Measurements from ENCODE around the gene TBC1D22A. TPM values are rescaled to one million over a fixed set of nuclear protein-coding genes. Genes with fewer than 3 reads are reported as not detected.

Gene TBC1D22A
- total RNA-seq, 1 experiment from 2014 or later = 20.9 TPM

GRCh38 chr22:47190276-47190956 lies 428.0 kb downstream of the TBC1D22A start:
- Histone ChIP-seq H3K9ac (ENCODE audit: low read length) (no peak overlapping the region), H3K4me2 (ENCODE audit: low read length) (no peak overlapping the region), H4K20me1 (ENCODE audit: insufficient read depth) (no peaks in the 10 kb centered on the region), H3K27me3 (ENCODE audit: insufficient read depth, low read length) (no peaks in the 10 kb centered on the region), H3K4me3 (replicated peaks in 1 of 2; ENCODE audit: low read depth in 1 of 2, low read length in 2 of 2) (no peak overlapping the region), H2AFZ (ENCODE audit: low read depth, low read length, poor library complexity, severe bottlenecking) (no peak overlapping the region), H3K79me2 (ENCODE audit: insufficient read depth, low read length) (no peaks in the 10 kb centered on the region), H3K27ac (ENCODE audit: low read depth, low read length) (no peak overlapping the region), H3K9me2 (ENCODE audit: insufficient read depth) (no peaks in the 10 kb centered on the region), H3K36me3 (ENCODE audit: control insufficient read depth in 1 of 2, insufficient read depth in 2 of 2, low read length in 2 of 2) (no peaks in the 10 kb centered on the region), H3K9me3 (ENCODE audit: control insufficient read depth in 1 of 2, insufficient read depth in 1 of 2, low read depth in 1 of 2, low read length in 2 of 2) (no peaks in the 10 kb centered on the region), H3K4me1 (ENCODE audit: control insufficient read depth in 1 of 2, insufficient read depth in 2 of 2, low read length in 2 of 2) (peaks cover 5 to 6% of the 10 kb centered on the region in 2 experiments; a peak in 3 of 4 replicates)
- no TSS peak for BruUV-seq (replicated peaks)
- ATAC-seq = no peak
- ChIA-PET CTCF (no interaction called here), RAD21 (ENCODE audit: low non-redundant PET in 1 of 2, low total read pairs in 2 of 2, uncharacterized antibody in 2 of 2, unreplicated experiment in 2 of 2) (interaction anchor here (0.6 kb wide), 2 partner anchors 206 to 336 kb away, joined by 4 to 5 read pairs; no protein-coding TSS in a partner anchor), POLR2A (no interaction called here)
- DNase-seq (ENCODE audit: low read depth, low spot score) = no peak
- no peak for TF ChIP-seq YY1 (IDR thresholded peaks at IDR 0.05; ENCODE audit: extremely low read depth, insufficient replicate concordance, low read depth, low read length)
- no peak for TF ChIP-seq ZFX (IDR thresholded peaks at IDR 0.05)
- no peak for TF ChIP-seq RAD21 (IDR thresholded peaks at IDR 0.05; ENCODE audit: low read depth)
- no peak for TF ChIP-seq SRF (IDR thresholded peaks at IDR 0.05; ENCODE audit: low read depth)
- TF ChIP-seq ELF1 (IDR thresholded peaks at IDR 0.05; ENCODE audit: borderline replicate concordance, low read depth) = no peak
- no peak for TF ChIP-seq POLR2AphosphoS5 (IDR thresholded peaks at IDR 0.05; ENCODE audit: low read depth, low read length)
- no peak for TF ChIP-seq ZNF274 (IDR thresholded peaks at IDR 0.05; ENCODE audit: low read depth, low read length)
- no peak for TF ChIP-seq CBX3 (IDR thresholded peaks at IDR 0.05; ENCODE audit: low read depth)
- TF ChIP-seq EZH2 (IDR thresholded peaks at IDR 0.05) = no peak
- TF ChIP-seq TCF7L2 (IDR thresholded peaks at IDR 0.05; ENCODE audit: borderline replicate concordance, extremely low read depth, insufficient read depth, insufficient read length) = no peak
- TF ChIP-seq EZH2phosphoT487 (IDR thresholded peaks at IDR 0.05; ENCODE audit: borderline replicate concordance) = no peak
- no peak for TF ChIP-seq CTCF (IDR thresholded peaks at IDR 0.05 in 2 of 3, conservative IDR thresholded peaks at IDR 0.05 in 1 of 3; ENCODE audit: borderline replicate concordance in 1 of 3, insufficient read depth in 1 of 3, low read depth in 2 of 3, low read length in 2 of 3)
- intact Hi-C loops (cut with micrococcal nuclease) = no loop called here
